Common myeloid progenitor, CD34-positive (primary cell): ENCODE data around the gene RAB11FIP4.

ENCODE experiments used
- CTCF ChIA-PET: fragments of 350-600 bp; sonication (Branson Sonifier 250); formaldehyde crosslinking; loops from one replicate; lab custom pipeline; 2021; ENCODE audit warnings: antibody characterized with exemption; lab: Charles Lee
- POLR2A ChIA-PET: fragments of 350-600 bp; sonication (Branson Sonifier 250); formaldehyde crosslinking; loops from one replicate; lab custom pipeline; 2021; ENCODE audit warnings: antibody characterized with exemption; lab: Charles Lee
- DNase-seq, 3 donors: peaks; one replicate each; pipeline versions ENCODE4 v3.0.0 to v3.0.0-alpha.2; 2013
- H3K27ac ChIP-seq, 2 experiments: 1 replicate in 1 of 2; 2 replicates in 1 of 2; pipeline ENCODE4 v1.7.0; 2013; ENCODE audit warnings: inconsistent platforms in 2 of 2, low read length in 2 of 2, mild to moderate bottlenecking in 2 of 2, low read depth in 1 of 2, moderate library complexity in 1 of 2; ENCODE audit not compliant: severe bottlenecking in 2 of 2, insufficient read depth in 1 of 2, poor library complexity in 1 of 2
- H3K27me3 ChIP-seq, 5 experiments: replicated peaks in 2 of 5; 1 replicate in 3 of 5; 2 replicates in 2 of 5; pipeline versions ENCODE4 v1.6.1 to v1.7.0; 2013; ENCODE audit warnings: low read length in 4 of 5, mild to moderate bottlenecking in 2 of 5, moderate library complexity in 2 of 5, inconsistent platforms in 1 of 5; ENCODE audit not compliant: insufficient read depth in 5 of 5, control insufficient read depth in 4 of 5
- H3K36me3 ChIP-seq, 4 experiments: 1 replicate in 2 of 4; 2 replicates in 2 of 4; pipeline versions ENCODE4 v1.6.1 to v1.7.0; 2013; ENCODE audit warnings: low read length in 3 of 4, control low read depth in 1 of 4, mild to moderate bottlenecking in 1 of 4; ENCODE audit not compliant: control insufficient read depth in 4 of 4, insufficient read depth in 4 of 4
- H3K4me1 ChIP-seq, 4 experiments: 1 replicate in 3 of 4; 2 replicates in 1 of 4; pipeline versions ENCODE4 v1.6.1 to v1.7.1; 2013; ENCODE audit warnings: low read length in 3 of 4, mild to moderate bottlenecking in 3 of 4, control low read depth in 1 of 4, inconsistent platforms in 1 of 4, moderate library complexity in 1 of 4; ENCODE audit not compliant: control insufficient read depth in 4 of 4, insufficient read depth in 4 of 4; ENCODE audit errors: control extremely low read depth in 1 of 4
- H3K4me3 ChIP-seq, 7 experiments: 1 replicate in 4 of 7; 2 replicates in 3 of 7; pipeline versions ENCODE4 v1.5.1 to v1.7.0; 2013; ENCODE audit warnings: mild to moderate bottlenecking in 7 of 7, low read length in 6 of 7, moderate library complexity in 6 of 7, inconsistent platforms in 2 of 7, low read depth in 2 of 7, control low read depth in 1 of 7; ENCODE audit not compliant: insufficient read depth in 4 of 7, control insufficient read depth in 1 of 7; ENCODE audit errors: extremely low read depth in 1 of 7
- H3K9me3 ChIP-seq, 5 experiments: 1 replicate in 4 of 5; 2 replicates in 1 of 5; pipeline versions ENCODE4 v1.6.1 to v1.7.1; 2013; ENCODE audit warnings: low read length in 4 of 5, mild to moderate bottlenecking in 2 of 5, inconsistent platforms in 1 of 5, low read depth in 1 of 5, moderate library complexity in 1 of 5; ENCODE audit not compliant: control insufficient read depth in 4 of 5, insufficient read depth in 2 of 5; ENCODE audit errors: control extremely low read depth in 1 of 5
- WGBS: methylation state at CpG from one replicate; pipeline ENCODE4 v1.1.5; 2013; ENCODE audit not compliant: insufficient coverage; 5-methylcytosine and 5-hydroxymethylcytosine counted together

RAB11FIP4 gene

GRCh38 chr17:31583772-31584356, 192.4 kb downstream of the RAB11FIP4 start:
- Histone ChIP-seq H3K27me3 (no peaks in the 10 kb centered on the region), H3K4me3 (no peak overlapping the region), H3K9me3 (no peaks in the 10 kb centered on the region), H3K4me1 (peaks cover 0 to 46% (median 35%) of the 10 kb centered on the region in 4 experiments), H3K36me3 (no peaks in the 10 kb centered on the region), H3K27ac (no peak overlapping the region)
- POLR2A ChIA-PET, result interaction anchor here (0.6 kb wide), 1 partner anchor 19 kb away, joined by 4 read pairs; no protein-coding TSS in a partner anchor
- CTCF ChIA-PET, result interaction anchor here (1.3 kb wide), 2 partner anchors 22 to 259 kb away, joined by 4 read pairs; no protein-coding TSS in a partner anchor
- no peak for DNase-seq
- 75% methylated on average over 2 of the region's 7 CpGs for WGBS

GRCh38 chr17:31584438-31585279, 193.2 kb downstream of the RAB11FIP4 start:
- Histone ChIP-seq H3K36me3 (no peaks in the 10 kb centered on the region), H3K27ac (no peak overlapping the region), H3K4me3 (no peak overlapping the region), H3K9me3 (no peaks in the 10 kb centered on the region), H3K4me1 (peaks cover 0 to 38% (median 29%) of the 10 kb centered on the region in 4 experiments), H3K27me3 (no peaks in the 10 kb centered on the region)
- ChIA-PET POLR2A (interaction anchor here (0.7 kb wide), 1 partner anchor 31 kb away, joined by 3 read pairs; no protein-coding TSS in a partner anchor), CTCF (interaction anchor here (1.0 to 1.3 kb wide), 2 partner anchors 148 to 258 kb away, joined by 3 to 4 read pairs; no protein-coding TSS in a partner anchor)
- WGBS, result 98% methylated on average over 4 of the region's 6 CpGs
- DNase-seq, result peak; percentile 40 to 80 (median 69)

- DNase-seq, result no peak
- H3K4me3 ChIP-seq, result no peak overlapping the region
- H3K27me3 ChIP-seq, result no peaks in the 10 kb centered on the region
- H3K27ac ChIP-seq, result no peak overlapping the region
- peaks cover 0 to 36% (median 28%) of the 10 kb centered on the region in 4 experiments for H3K4me1 ChIP-seq
- WGBS, result 100% methylated on average over 5 of the region's 6 CpGs
- POLR2A ChIA-PET, result no interaction called here
- CTCF ChIA-PET, result interaction anchor here (1.0 kb wide), 1 partner anchor 148 kb away, joined by 3 read pairs; no protein-coding TSS in a partner anchor
- no peaks in the 10 kb centered on the region for H3K9me3 ChIP-seq
- H3K36me3 ChIP-seq, result no peaks in the 10 kb centered on the region
These were observed 193.8 kb downstream of the RAB11FIP4 start for GRCh38 chr17:31585280-31585630.

DNA sequence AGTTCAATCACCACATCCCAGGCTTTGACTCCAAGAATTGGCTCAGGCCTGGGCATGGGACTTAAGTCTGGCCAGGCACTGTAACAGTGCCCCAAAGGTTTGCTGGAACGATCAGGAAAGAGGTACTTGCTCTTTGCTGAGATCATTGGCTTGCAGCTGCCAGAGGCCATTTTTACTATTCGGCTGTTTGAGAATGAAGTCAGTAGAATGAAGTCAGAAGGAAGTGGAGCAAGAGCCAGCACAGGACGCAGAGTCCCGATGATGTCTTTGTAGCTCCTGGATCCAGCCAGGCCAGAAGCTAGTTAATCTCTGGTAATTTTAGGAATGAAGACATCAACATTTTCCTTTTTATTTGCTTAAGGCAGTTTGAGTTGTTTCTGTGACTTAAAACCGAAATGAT, 195.5 kb downstream of the RAB11FIP4 start:
- Histone ChIP-seq H3K9me3 (no peaks in the 10 kb centered on the region), H3K27ac (no peak overlapping the region), H3K27me3 (no peaks in the 10 kb centered on the region), H3K36me3 (no peaks in the 10 kb centered on the region), H3K4me1 (peaks cover 0 to 19% (median 13%) of the 10 kb centered on the region in 4 experiments), H3K4me3 (no peak overlapping the region)
- POLR2A ChIA-PET, result no interaction called here
- 67% methylated on average over 5 of the region's 5 CpGs for WGBS
- DNase-seq, result no peak
- CTCF ChIA-PET, result no interaction called here

GRCh38 chr17:31587462-31587861, 196.0 kb downstream of the RAB11FIP4 start:
- no peak overlapping the region for H3K4me3 ChIP-seq
- ChIA-PET POLR2A (no interaction called here), CTCF (no interaction called here)
- no peaks in the 10 kb centered on the region for H3K27me3 ChIP-seq
- peaks cover 0 to 14% (median 8%) of the 10 kb centered on the region in 4 experiments for H3K4me1 ChIP-seq
- DNase-seq, result no peak
- no peaks in the 10 kb centered on the region for H3K36me3 ChIP-seq
- 100% methylated on average over 3 of the region's 4 CpGs for WGBS
- H3K27ac ChIP-seq, result no peak overlapping the region
- no peaks in the 10 kb centered on the region for H3K9me3 ChIP-seq
